GM04503 (cell line): ENCODE results near the gene APPBP2.

Experiments
- DNase-seq: peaks from one replicate; pipeline ENCODE4 v3.0.0-alpha.2; 2012; ENCODE audit warnings: low read depth

Gene APPBP2

DNA sequence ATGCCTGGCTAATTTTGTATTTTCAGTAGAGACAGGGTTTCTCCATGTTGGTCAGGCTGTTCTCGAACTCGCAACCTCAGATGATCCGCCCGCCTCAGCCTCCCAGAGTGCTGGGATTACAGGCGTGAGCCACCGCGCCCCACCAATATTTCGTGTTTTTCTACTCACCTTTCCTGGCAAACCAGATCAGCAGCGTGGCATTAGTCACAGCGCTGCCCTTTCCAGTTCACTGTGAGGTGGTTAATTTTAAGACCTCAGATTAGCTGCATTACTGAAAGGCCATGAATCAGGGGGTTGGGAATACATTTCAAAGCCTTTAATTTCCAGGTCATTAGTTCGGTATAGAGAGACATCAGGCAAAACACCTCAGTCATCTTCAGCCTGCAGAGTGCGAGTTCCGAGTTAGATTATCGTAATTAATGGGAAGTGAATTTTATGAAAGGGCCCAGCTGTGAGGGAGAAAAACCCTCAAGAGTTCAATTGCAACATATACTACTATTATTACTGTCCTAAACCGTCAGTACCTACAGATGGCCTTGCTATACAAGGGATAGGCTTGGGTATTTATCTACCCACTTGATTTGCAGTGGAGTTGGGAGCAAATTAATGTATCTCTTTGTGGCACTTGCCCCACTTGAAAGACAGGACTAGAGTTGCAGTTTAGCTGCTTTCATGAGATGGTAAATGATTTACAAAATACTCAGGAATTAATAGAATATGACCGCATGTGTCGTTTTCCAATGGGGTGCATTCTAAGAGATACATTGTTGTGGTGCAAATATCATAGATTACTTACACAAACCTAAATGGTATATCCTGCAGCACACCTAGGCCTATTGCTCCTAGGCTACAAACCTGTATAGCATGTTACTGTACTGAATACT lies 132.0 kb downstream of the APPBP2 start:
- no peak for DNase-seq
